A673 (cell line): Measurements from ENCODE around the gene ADK. TPM values are rescaled to one million over a fixed set of nuclear protein-coding genes. Genes with fewer than 3 reads are reported as not detected.

Source experiments
- BruUV-seq: library from RNA; stranded (reverse); fragments of 400-500 nt; replicated peaks from 2 replicates; lab custom pipeline; 2021; lab: Mats Ljungman, UMichigan
- CTCF ChIA-PET: fragments of 300-600 bp; sonication (Branson Sonifier 250); formaldehyde crosslinking; loops from one replicate; lab custom pipeline; 2022; ENCODE audit warnings: antibody characterized with exemption; lab: Charles Lee
- POLR2A ChIA-PET: fragments of 300-600 bp; sonication (Branson Sonifier 250); formaldehyde crosslinking; loops from one replicate; lab custom pipeline; 2022; ENCODE audit warnings: antibody characterized with exemption; ENCODE audit not compliant: low non-redundant PET; lab: Charles Lee
- DNase-seq: peaks from one replicate; pipeline ENCODE4 v3.0.0-alpha.2; 2015; ENCODE audit warnings: low spot score
- H3K27ac ChIP-seq: fragments of 200-600 bp; sonication (generic); 2 replicates; pipeline ENCODE4 v1.5.1; 2016; ENCODE audit warnings: mixed run types, low read depth, mild to moderate bottlenecking, mixed read lengths, antibody characterized with exemption, low read length; ENCODE audit not compliant: poor library complexity, severe bottlenecking
- H3K27me3 ChIP-seq: fragments of 200-600 bp; sonication (generic); replicated peaks from 2 replicates; pipeline ENCODE4 v1.6.1; 2017; ENCODE audit warnings: mixed run types, low read depth, mild to moderate bottlenecking, mixed read lengths, antibody characterized with exemption, low read length; ENCODE audit not compliant: insufficient read depth, poor library complexity
- H3K36me3 ChIP-seq: fragments of 200-600 bp; sonication (generic); 2 replicates; pipeline ENCODE4 v1.6.1; 2016; ENCODE audit warnings: mixed run types, mild to moderate bottlenecking, mixed read lengths, antibody characterized with exemption, low read length; ENCODE audit not compliant: insufficient read depth, poor library complexity, severe bottlenecking
- H3K4me1 ChIP-seq: fragments of 200-600 bp; sonication (generic); 2 replicates; pipeline ENCODE4 v1.6.1; 2017; ENCODE audit warnings: mixed run types, mild to moderate bottlenecking, mixed read lengths, antibody characterized with exemption, low read length; ENCODE audit not compliant: insufficient read depth, poor library complexity, severe bottlenecking
- H3K4me3 ChIP-seq: fragments of 200-600 bp; sonication (generic); 2 replicates; pipeline ENCODE4 v1.5.1; 2016; ENCODE audit warnings: low read depth, mixed run types, mild to moderate bottlenecking, mixed read lengths, low read length; ENCODE audit not compliant: poor library complexity, severe bottlenecking
- H3K9me3 ChIP-seq: fragments of 200-600 bp; sonication (generic); 2 replicates; pipeline ENCODE4 v1.6.1; 2016; ENCODE audit warnings: mixed run types, low read depth, mild to moderate bottlenecking, mixed read lengths, antibody characterized with exemption, low read length; ENCODE audit not compliant: poor library complexity, severe bottlenecking
- EZH2 ChIP-seq: fragments of 200-600 bp; sonication (generic); IDR thresholded peaks from 2 replicates; pipeline ENCODE4 v1.6.1; 2017; ENCODE audit warnings: borderline replicate concordance, low read depth, mild to moderate bottlenecking, mixed read lengths, antibody characterized with exemption, low read length; ENCODE audit not compliant: poor library complexity, severe bottlenecking
- intact Hi-C: fragments of 100-400 bp; cut with micrococcal nuclease; formaldehyde crosslinking; loops from one replicate; pipeline ENCODE4 v1.10.0; 2022; ENCODE audit not compliant: unreplicated experiment
- total RNA-seq: library from RNA; stranded (reverse); gene quantifications from 2 replicates; pipeline ENCODE4 v1.2.3, GENCODE V29; 2021
- TF ChIP-seq, protein P1 (sequence below): fragments of 300-800, 200-600 bp; sonication (generic); conservative IDR thresholded peaks from 2 replicates; pipeline ENCODE4 v1.5.1; 2017; ENCODE audit warnings: low read depth, mild to moderate bottlenecking, antibody characterized with exemption, low read length, moderate library complexity, mixed read lengths

The ADK gene
- total RNA-seq, 1 experiment from 2014 or later, result 49.0 TPM

- DNase-seq, result no peak
- H3K4me1 ChIP-seq, result no peaks in the 10 kb centered on the region
- intact Hi-C loops, result no loop called here
- TF ChIP-seq EZH2, result no peak
- TF ChIP-seq, protein P1, sequence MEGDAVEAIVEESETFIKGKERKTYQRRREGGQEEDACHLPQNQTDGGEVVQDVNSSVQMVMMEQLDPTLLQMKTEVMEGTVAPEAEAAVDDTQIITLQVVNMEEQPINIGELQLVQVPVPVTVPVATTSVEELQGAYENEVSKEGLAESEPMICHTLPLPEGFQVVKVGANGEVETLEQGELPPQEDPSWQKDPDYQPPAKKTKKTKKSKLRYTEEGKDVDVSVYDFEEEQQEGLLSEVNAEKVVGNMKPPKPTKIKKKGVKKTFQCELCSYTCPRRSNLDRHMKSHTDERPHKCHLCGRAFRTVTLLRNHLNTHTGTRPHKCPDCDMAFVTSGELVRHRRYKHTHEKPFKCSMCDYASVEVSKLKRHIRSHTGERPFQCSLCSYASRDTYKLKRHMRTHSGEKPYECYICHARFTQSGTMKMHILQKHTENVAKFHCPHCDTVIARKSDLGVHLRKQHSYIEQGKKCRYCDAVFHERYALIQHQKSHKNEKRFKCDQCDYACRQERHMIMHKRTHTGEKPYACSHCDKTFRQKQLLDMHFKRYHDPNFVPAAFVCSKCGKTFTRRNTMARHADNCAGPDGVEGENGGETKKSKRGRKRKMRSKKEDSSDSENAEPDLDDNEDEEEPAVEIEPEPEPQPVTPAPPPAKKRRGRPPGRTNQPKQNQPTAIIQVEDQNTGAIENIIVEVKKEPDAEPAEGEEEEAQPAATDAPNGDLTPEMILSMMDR, result no peak
- POLR2A ChIA-PET, result no interaction called here
- no peak overlapping the region for H3K27ac ChIP-seq
- H3K4me3 ChIP-seq, result no peak overlapping the region
- BruUV-seq, result no TSS peak
- CTCF ChIA-PET, result no interaction called here
- H3K27me3 ChIP-seq, result no peaks in the 10 kb centered on the region
- no peaks in the 10 kb centered on the region for H3K9me3 ChIP-seq
- no peaks in the 10 kb centered on the region for H3K36me3 ChIP-seq
These were observed 539.4 kb downstream of the ADK start for GRCh38 chr10:74690393-74690792.

DNA sequence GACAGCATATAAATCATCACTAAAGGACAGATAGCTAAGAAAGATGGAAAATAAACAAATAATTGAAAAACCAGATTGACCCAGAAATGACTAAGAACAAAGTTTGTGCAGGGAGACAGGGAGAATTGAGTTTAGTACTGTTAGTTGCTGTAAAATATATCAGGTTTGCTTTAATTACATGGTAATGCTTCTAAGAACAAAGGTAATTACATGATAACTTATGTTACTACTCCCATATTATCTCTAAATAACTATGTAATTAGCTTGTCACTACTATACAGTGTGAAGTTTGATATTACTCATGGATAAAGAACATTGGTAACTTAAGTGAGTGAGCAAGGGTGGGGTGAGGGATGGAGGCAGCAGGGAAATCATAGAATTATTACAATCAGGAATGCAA lies 540.1 kb downstream of the ADK start:
- no peak overlapping the region for H3K27ac ChIP-seq

DNA sequence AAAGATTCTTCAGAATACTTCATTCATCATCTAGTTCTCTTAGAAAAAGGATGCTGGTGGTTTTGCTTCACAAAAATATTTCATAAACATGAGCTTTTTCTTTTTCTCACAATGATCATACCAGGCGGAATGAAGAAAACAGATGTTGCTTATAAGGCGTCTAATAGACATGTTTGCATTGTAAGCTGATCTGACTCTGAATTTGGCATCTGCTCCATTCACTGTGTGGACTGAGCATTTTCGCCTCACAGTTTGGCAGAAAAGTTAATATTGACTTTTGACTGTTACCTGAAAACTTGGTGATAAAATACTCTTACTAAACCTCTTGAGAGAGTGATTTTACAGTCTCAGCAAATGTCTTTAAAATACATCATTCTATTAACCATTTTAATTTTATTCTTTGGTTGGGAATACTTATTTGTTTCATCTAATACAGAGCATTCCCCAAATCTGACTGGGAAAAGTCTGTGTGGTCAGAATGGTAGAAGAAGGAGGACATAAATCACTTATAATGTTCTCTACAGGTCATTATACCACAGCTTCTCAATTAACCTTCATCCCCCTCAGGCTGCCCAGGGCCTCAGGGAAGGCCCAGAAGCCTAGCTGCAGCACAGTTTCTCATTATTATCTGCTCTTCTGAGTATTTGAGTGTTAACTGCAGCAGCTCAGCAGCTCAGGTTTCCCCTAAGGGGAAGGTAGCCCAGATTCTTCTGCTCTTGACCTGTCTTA lies 553.8 kb downstream of the ADK start:
- CTCF ChIA-PET, result no interaction called here
- POLR2A ChIA-PET, result no interaction called here

More for the DNA sequence above, 540.1 kb downstream of the ADK start:
- BruUV-seq, result no TSS peak
- H3K27me3 ChIP-seq, result no peaks in the 10 kb centered on the region
- no peaks in the 10 kb centered on the region for H3K4me1 ChIP-seq
- H3K36me3 ChIP-seq, result no peaks in the 10 kb centered on the region
- TF ChIP-seq, protein P1, result no peak
- no peak for TF ChIP-seq EZH2
- ChIA-PET CTCF (no interaction called here), POLR2A (no interaction called here)
- intact Hi-C loops, result no loop called here
- no peak for DNase-seq
- H3K9me3 ChIP-seq, result no peaks in the 10 kb centered on the region
- H3K4me3 ChIP-seq, result no peak overlapping the region

More for the DNA sequence above, 553.8 kb downstream of the ADK start:
- Histone ChIP-seq H3K36me3 (no peaks in the 10 kb centered on the region), H3K9me3 (no peaks in the 10 kb centered on the region), H3K4me3 (no peak overlapping the region), H3K4me1 (no peaks in the 10 kb centered on the region), H3K27ac (no peak overlapping the region), H3K27me3 (no peaks in the 10 kb centered on the region)
- DNase-seq, result peak; percentile 8
- no peak for TF ChIP-seq EZH2
- TF ChIP-seq, protein P1, result no peak
- no TSS peak for BruUV-seq
- intact Hi-C loops, result no loop called here
